Testis (tissue), 3 donors: ENCODE results near the gene DPH6. TPM values are rescaled to one million over a fixed set of nuclear protein-coding genes. Genes with fewer than 3 reads are reported as not detected.

Experiments used
- DNase-seq: peaks from one replicate; pipeline ENCODE4 v3.0.0-alpha.2; 2019
- H3K27ac ChIP-seq, 2 donors: fragments of 200-600 bp; sonication (generic); one replicate each; pipeline ENCODE4 v1.5.1; 2019
- H3K27me3 ChIP-seq: fragments of 200-600 bp; sonication (generic); one replicate; pipeline ENCODE4 v1.5.1; 2019
- H3K36me3 ChIP-seq: fragments of 200-600 bp; sonication (generic); one replicate; pipeline ENCODE4 v1.5.1; 2017; ENCODE audit warnings: low read depth; ENCODE audit errors: missing control alignments
- H3K4me1 ChIP-seq: fragments of 200-600 bp; sonication (generic); one replicate; pipeline ENCODE4 v1.5.1; 2019
- H3K4me3 ChIP-seq, 2 donors: fragments of 200-600 bp; sonication (generic); one replicate each; pipeline ENCODE4 v1.5.1; 2017 to 2019
- H3K9me3 ChIP-seq: fragments of 200-600 bp; sonication (generic); one replicate; pipeline ENCODE4 v1.5.1; 2017
- POLR2A ChIP-seq: fragments of 450-650 bp; IDR thresholded peaks from one replicate; pipeline ENCODE4 v1.6.1; 2017; ENCODE audit warnings: antibody characterized with exemption, mild to moderate bottlenecking, moderate library complexity
- WGBS, 2 donors: methylation state at CpG; one replicate each; pipeline ENCODE4 v1.1.5; 2018; 5-methylcytosine and 5-hydroxymethylcytosine counted together
- intact Hi-C: fragments of 100-400 bp; cut with DNase I; formaldehyde crosslinking; loops from one replicate; pipeline ENCODE4 v1.15.1; 2023; ENCODE audit warnings: low total_unique reads
- polyA plus RNA-seq: library from polyadenylated mRNA; stranded (reverse); fragments of 350-450 nt; fragmentation: Illumina TruSeq; extraction: RNeasy Lipid Tissue Mini Kit (QIAGEN cat#74804); gene quantifications from one replicate; pipeline ENCODE4 v1.2.3, GENCODE V29; 2014; ENCODE audit warnings: low read depth, low replicate concordance; ENCODE audit not compliant: insufficient read depth
- total RNA-seq, 2 donors: library from RNA; depleted of rRNA; stranded (reverse); fragments of >200 nt; gene quantifications; one replicate each; pipeline ENCODE4 v1.2.3, GENCODE V29; 2016
- TF ChIP-seq, protein P1 (sequence below), 3 experiments: fragments of 450-650 bp in 2 of 3; fragments of 200-600 bp in 1 of 3; sonication (generic) in 1 of 3; IDR thresholded peaks; one replicate each; pipeline ENCODE4 v1.5.1; 2016 to 2019; ENCODE audit warnings: antibody characterized with exemption in 3 of 3, mild to moderate bottlenecking in 2 of 3, moderate library complexity in 1 of 3

The DPH6 gene
- total and polyA plus RNA-seq, 3 donors from 2014 or later = 11.6 to 37.2 (median 30.8) TPM

DNA sequence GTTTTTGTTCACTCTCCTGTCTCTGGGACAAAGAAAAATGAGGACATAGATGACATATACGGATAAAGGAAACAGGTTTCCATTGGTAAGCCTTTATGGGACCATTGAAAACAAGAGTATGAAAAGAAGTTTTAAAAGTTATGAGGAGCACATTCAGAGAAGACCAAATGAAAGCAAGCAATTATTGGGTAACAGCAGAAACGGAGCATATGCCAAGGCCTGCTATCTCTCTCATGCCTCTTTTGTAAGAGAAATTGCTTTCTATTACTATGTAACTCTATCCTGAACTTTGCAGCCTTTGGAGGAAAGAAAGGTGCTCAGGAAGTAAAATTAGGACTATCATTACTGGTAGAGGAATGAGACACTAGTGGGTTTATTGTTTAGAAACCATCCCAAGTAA, 14.9 kb upstream of the DPH6 start:
- H3K4me3 ChIP-seq = no peak overlapping the region
- WGBS, 2 donors = 79% methylated on average over 2 of the region's 2 CpGs
- intact Hi-C loops = no loop called here
- H3K9me3 ChIP-seq = no peaks in the 10 kb centered on the region
- H3K27me3 ChIP-seq = no peaks in the 10 kb centered on the region
- no peak overlapping the region for H3K27ac ChIP-seq
- H3K36me3 ChIP-seq = no peaks in the 10 kb centered on the region
- H3K4me1 ChIP-seq = no peaks in the 10 kb centered on the region
- DNase-seq = no peak
- no peak for TF ChIP-seq POLR2A
- TF ChIP-seq, protein P1, sequence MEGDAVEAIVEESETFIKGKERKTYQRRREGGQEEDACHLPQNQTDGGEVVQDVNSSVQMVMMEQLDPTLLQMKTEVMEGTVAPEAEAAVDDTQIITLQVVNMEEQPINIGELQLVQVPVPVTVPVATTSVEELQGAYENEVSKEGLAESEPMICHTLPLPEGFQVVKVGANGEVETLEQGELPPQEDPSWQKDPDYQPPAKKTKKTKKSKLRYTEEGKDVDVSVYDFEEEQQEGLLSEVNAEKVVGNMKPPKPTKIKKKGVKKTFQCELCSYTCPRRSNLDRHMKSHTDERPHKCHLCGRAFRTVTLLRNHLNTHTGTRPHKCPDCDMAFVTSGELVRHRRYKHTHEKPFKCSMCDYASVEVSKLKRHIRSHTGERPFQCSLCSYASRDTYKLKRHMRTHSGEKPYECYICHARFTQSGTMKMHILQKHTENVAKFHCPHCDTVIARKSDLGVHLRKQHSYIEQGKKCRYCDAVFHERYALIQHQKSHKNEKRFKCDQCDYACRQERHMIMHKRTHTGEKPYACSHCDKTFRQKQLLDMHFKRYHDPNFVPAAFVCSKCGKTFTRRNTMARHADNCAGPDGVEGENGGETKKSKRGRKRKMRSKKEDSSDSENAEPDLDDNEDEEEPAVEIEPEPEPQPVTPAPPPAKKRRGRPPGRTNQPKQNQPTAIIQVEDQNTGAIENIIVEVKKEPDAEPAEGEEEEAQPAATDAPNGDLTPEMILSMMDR (IDR thresholded peaks at IDR 0.05) = no peak

DNA sequence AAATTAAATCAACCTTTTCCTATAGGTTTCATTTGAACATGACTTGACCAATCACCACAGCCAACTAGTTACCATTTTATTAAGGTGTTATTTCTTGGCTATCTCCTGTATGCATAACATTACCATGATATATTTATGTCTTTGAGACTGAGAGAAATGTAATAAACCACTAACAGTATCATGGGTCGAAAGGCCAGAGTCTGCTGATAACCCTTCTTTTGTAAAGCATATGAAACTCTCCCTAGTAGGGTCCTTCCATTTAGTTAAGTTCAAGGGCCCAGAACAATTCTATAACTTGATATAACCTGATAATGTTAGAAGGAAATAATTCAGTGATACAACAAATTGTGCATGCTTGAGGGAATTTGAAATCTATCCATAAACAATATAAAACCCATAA, 14.3 kb upstream of the DPH6 start:
- no peak for DNase-seq
- intact Hi-C loops = no loop called here
- Histone ChIP-seq H3K4me1 (no peaks in the 10 kb centered on the region), H3K36me3 (no peaks in the 10 kb centered on the region), H3K9me3 (no peaks in the 10 kb centered on the region), H3K27ac (no peak overlapping the region), H3K4me3 (no peak overlapping the region), H3K27me3 (no peaks in the 10 kb centered on the region)
- TF ChIP-seq, protein P1 (IDR thresholded peaks at IDR 0.05) = no peak
- no peak for TF ChIP-seq POLR2A
- 92 to 96% methylated on average over 1 of the region's 1 CpG for WGBS, 2 donors

DNA sequence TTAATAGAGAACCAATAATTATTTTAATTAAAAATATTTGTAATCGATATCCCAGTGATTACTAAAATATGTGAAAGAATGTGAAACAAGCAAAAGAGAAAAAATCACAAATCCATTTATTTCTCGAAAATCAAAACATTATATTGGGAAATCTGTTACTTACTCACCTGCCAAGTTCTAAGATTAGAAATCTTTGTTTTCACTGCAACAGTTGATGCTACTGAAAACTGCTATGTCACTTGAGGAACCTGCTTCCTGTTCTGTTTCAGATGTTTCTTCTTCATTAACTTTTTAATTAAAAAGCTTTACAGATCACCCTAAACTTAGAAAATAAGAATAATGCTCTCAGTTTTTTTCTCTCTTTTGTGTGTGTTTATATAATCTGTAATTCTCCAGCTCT, 13.7 kb upstream of the DPH6 start:
- H3K9me3 ChIP-seq = no peaks in the 10 kb centered on the region

DNA sequence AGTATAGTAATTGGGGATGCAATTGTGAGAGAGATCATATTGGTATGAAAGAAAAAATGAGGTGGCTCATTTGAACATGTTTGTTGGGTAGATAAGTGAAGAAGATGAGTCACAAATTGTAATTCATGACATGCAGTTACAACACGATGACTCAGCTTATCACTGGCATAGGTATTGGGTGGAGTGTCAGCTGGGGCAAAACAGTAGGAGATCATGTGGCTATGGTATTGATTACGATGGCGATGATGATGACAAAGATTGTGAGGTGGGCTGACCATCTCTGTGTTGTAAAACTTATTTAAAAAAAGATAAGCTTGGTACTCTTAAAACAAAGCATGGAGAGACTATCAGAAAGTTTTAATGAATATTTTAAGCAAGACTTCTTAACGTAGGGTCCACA, 11.6 kb upstream of the DPH6 start:
- no peaks in the 10 kb centered on the region for H3K27me3 ChIP-seq
- no peak overlapping the region for H3K4me3 ChIP-seq
- H3K4me1 ChIP-seq = no peaks in the 10 kb centered on the region
- WGBS, 2 donors = 92 to 95% methylated on average over 4 of the region's 4 CpGs
- H3K9me3 ChIP-seq = no peaks in the 10 kb centered on the region
- intact Hi-C loops = no loop called here
- no peak for TF ChIP-seq POLR2A
- TF ChIP-seq, protein P1 (IDR thresholded peaks at IDR 0.05) = no peak
- no peak overlapping the region for H3K27ac ChIP-seq
- no peak for DNase-seq
- no peaks in the 10 kb centered on the region for H3K36me3 ChIP-seq

More for the DNA sequence above, 13.7 kb upstream of the DPH6 start:
- Histone ChIP-seq H3K36me3 (no peaks in the 10 kb centered on the region), H3K4me3 (no peak overlapping the region), H3K4me1 (no peaks in the 10 kb centered on the region), H3K27me3 (no peaks in the 10 kb centered on the region), H3K27ac (no peak overlapping the region)
- 93 to 95% methylated on average over 2 of the region's 2 CpGs for WGBS, 2 donors
- no peak for DNase-seq
- intact Hi-C loops = no loop called here
- no peak for TF ChIP-seq POLR2A
- TF ChIP-seq, protein P1 (IDR thresholded peaks at IDR 0.05) = no peak

DNA sequence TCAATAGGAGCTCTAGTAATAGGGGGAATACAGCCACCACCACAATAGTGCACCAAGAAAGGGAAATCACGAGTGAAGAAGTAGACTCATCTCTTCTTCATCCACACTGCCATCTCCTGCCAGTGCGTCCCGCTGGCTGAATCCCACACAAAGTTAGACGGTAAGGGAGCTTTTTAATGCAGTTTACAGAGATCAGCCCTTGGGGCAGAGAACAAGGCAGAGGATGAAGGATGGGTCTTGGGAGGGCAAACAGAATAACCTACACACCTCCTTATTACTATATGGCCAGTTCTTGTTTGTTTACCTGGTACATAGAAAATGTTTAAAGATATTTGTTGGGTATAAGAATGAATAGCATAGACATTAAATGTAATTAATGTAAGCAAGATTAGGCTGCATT, 11.0 kb upstream of the DPH6 start:
- H3K4me3 ChIP-seq = no peak overlapping the region
- no peak for DNase-seq
- WGBS, 2 donors = 97% methylated on average over 4 of the region's 4 CpGs
- TF ChIP-seq, protein P1 (IDR thresholded peaks at IDR 0.05) = no peak
- TF ChIP-seq POLR2A = no peak
- H3K36me3 ChIP-seq = no peaks in the 10 kb centered on the region
- no peaks in the 10 kb centered on the region for H3K9me3 ChIP-seq
- intact Hi-C loops = no loop called here
- H3K27ac ChIP-seq = no peak overlapping the region
- no peaks in the 10 kb centered on the region for H3K27me3 ChIP-seq
- H3K4me1 ChIP-seq = no peaks in the 10 kb centered on the region
